GM10266 (cell line): ENCODE measurements around the gene SUN1.
"Not testable (repeated sequence)": the region's sequence is repeated elsewhere in the genome, so short reads cannot be mapped to it uniquely, and the experiment has no call there.

ENCODE experiments used
- DNase-seq: peaks from one replicate; pipeline ENCODE4 v3.0.0; 2012; ENCODE audit errors: extremely low spot score
- CTCF ChIP-seq: IDR thresholded peaks from 2 replicates; pipeline ENCODE4 v1.5.1; 2012; ENCODE audit warnings: mild to moderate bottlenecking, low read depth; ENCODE audit not compliant: control insufficient read depth, insufficient read depth; ENCODE audit errors: missing control alignments

Gene SUN1

GRCh38 chr7:801940-802381, 30.3 kb upstream of the SUN1 start:
- DNase-seq = no peak
- TF ChIP-seq CTCF = no peak

- TF ChIP-seq CTCF = no peak
Observed at GRCh38 chr7:802500-803242, 29.6 kb upstream of the SUN1 start.

GRCh38 chr7:803243-803635, 29.0 kb upstream of the SUN1 start:
- no peak for TF ChIP-seq CTCF
- DNase-seq = no peak

More at GRCh38 chr7:802500-803242, 29.6 kb upstream of the SUN1 start:
- no peak for DNase-seq

GRCh38 chr7:803796-804195, 28.5 kb upstream of the SUN1 start:
- not testable (repeated sequence) for DNase-seq

GRCh38 chr7:805261-805660, 27.0 kb upstream of the SUN1 start:
- TF ChIP-seq CTCF = no peak

GRCh38 chr7:815284-816216, 16.7 kb upstream of the SUN1 start:
- DNase-seq = peak; percentile 65

More at GRCh38 chr7:805261-805660, 27.0 kb upstream of the SUN1 start:
- DNase-seq = no peak

More at GRCh38 chr7:815284-816216, 16.7 kb upstream of the SUN1 start:
- TF ChIP-seq CTCF = no peak
